RWPE1 (cell line): ENCODE data around the gene THBD.

ENCODE experiments used
- CTCF ChIA-PET: fragments of 350-600 bp; sonication (Branson Sonifier 250); formaldehyde crosslinking; extraction: SDS; loops from one replicate; lab custom pipeline; 2021; lab: Yijun Ruan, JAX
- POLR2A ChIA-PET: fragments of 400-600 bp; formaldehyde crosslinking; extraction: SDS; loops from one replicate; lab custom pipeline; 2020; ENCODE audit warnings: antibody characterized with exemption; ENCODE audit not compliant: low non-redundant PET; lab: Yijun Ruan, JAX
- DNase-seq: peaks from one replicate; pipeline ENCODE4 v3.0.0; 2012; ENCODE audit warnings: low spot score
- H3K27ac ChIP-seq: fragments of 450-650 bp; 2 replicates; pipeline ENCODE4 v1.5.1; 2017
- TF ChIP-seq, protein P1 (sequence below): fragments of 450-650 bp; conservative IDR thresholded peaks from 2 replicates; pipeline ENCODE4 v1.5.1; 2017; ENCODE audit warnings: low read depth, mild to moderate bottlenecking

The THBD gene

DNA sequence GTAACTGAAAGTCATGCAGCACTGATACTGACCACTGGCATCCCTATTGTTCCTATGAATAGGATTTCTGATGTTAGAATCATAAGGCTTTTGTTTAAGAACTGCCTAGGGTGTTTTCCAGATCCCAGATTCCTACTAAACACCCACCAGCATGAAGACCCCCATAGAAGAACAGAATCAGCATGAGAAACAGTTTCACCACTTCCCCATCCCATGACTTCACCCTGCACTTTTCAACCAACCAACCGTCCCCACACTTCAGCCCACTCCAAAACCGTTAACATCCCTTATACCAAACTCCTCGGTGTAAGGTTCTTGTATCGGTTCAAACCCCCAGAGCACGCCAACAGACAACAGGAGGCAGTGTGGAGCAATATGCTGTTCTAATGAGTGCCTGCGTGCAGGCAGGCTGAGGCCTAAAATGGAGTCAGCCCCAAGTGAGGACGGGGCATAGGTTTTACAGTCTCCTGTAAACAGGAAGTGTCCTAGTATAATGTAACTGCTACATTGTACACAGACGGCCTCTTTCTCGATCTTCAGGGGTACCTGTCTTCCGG lies 25.8 kb downstream of the THBD start:
- CTCF ChIA-PET, result no interaction called here
- no peak for DNase-seq
- TF ChIP-seq, protein P1, sequence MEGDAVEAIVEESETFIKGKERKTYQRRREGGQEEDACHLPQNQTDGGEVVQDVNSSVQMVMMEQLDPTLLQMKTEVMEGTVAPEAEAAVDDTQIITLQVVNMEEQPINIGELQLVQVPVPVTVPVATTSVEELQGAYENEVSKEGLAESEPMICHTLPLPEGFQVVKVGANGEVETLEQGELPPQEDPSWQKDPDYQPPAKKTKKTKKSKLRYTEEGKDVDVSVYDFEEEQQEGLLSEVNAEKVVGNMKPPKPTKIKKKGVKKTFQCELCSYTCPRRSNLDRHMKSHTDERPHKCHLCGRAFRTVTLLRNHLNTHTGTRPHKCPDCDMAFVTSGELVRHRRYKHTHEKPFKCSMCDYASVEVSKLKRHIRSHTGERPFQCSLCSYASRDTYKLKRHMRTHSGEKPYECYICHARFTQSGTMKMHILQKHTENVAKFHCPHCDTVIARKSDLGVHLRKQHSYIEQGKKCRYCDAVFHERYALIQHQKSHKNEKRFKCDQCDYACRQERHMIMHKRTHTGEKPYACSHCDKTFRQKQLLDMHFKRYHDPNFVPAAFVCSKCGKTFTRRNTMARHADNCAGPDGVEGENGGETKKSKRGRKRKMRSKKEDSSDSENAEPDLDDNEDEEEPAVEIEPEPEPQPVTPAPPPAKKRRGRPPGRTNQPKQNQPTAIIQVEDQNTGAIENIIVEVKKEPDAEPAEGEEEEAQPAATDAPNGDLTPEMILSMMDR, result no peak
- POLR2A ChIA-PET, result no interaction called here
- H3K27ac ChIP-seq, result no peak overlapping the region

DNA sequence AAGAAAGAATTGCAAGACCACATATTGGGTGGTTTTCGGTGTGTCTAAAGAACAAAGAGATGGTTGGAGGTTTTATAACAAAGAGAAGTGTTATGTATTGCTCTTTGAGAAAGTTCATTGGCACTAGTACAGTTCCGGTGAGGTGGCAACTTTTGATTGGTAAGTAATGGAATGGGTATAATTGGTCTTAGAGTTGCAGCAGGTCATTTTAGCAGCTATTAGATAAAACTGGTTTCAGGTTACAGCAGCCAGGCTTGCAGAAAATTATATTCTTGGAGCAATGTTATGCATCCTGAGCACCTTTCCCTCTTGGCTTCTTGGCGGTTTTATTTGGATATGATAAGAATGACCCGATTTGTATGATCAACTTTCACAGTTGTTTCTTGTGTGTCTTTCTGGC lies 26.6 kb downstream of the THBD start:
- TF ChIP-seq, protein P1, result no peak
- no peak for DNase-seq
- ChIA-PET CTCF (no interaction called here), POLR2A (no interaction called here)
- no peak overlapping the region for H3K27ac ChIP-seq

DNA sequence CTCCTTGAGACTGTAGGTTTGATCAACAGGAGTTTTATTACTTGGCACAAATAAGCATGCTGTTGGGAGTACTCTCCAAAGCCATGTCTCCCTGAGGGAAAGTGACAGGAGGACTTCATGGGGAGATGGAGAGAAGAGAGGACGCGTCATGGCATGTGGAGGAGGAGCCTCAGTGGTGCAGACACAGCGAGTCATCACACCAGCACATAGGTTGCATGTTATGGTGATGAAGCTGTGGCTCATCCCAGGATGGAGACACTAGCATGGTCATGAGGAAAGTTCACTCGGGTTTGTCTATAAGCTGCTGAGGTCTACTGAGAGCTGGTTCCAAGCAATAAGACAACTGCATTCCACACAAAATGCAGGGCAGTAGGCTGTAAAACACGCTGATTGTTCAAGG lies 27.5 kb downstream of the THBD start:
- no peak overlapping the region for H3K27ac ChIP-seq
- TF ChIP-seq, protein P1, result no peak
- ChIA-PET POLR2A (no interaction called here), CTCF (no interaction called here)
- DNase-seq, result peak; percentile 32

DNA sequence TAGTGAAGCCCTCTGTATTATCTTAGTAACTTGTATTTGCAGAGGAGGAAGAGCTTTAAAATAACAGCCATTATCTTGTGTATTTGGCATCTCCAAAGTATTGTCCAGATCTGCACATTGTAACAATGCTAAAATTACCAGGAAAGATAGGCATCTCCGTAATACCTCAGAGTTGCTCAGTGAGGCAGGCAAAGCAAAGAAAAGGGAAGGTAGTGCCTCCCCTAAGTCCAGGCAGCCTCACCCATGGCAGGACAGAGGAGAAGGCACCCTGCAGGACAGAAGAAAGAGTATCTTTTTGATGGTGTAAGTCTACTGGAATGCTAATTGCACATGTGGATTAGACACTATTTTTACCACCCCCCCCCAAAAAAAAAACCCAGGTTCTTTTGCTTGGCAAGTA lies 27.9 kb downstream of the THBD start:
- POLR2A ChIA-PET, result no interaction called here
- TF ChIP-seq, protein P1, result no peak
- no peak overlapping the region for H3K27ac ChIP-seq
- CTCF ChIA-PET, result no interaction called here
- no peak for DNase-seq

DNA sequence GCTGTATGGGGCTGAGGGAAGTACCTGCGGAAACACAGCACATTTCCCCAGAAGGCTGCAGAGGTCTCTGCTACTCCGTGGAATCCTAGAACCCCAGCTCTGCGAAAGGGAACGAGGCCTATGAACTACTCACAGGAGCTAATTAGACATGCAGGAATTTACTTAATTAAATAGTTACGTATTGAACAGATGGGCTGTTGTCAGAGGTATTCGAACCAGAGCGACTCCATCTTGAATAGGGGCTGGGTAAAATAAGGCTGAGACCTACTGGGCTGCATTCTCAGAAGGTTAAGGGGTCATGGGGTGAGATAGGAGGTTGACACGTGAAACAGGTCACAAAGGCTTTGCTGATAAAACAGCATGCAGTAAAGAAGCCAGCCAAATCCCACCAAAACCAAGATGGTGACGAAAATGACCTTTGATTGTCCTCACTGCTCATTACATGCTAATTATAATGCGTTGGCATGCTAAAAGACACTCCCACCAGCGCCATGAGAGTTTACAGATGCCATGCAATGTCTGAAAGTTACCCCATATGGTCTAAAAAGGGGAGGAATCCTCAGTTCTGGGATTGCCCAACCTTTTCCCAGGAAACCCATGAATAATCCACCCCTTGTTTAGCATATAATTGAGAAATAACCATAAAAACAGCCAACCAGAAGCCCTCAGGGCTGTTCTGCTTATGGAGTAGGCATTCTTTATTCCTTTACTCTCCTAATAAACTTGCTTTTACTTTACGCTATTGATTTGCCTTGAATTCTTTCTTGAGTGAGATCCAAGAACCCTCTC lies 29.0 kb downstream of the THBD start:
- DNase-seq, result no peak
- ChIA-PET POLR2A (no interaction called here), CTCF (no interaction called here)
- TF ChIP-seq, protein P1, result no peak
- H3K27ac ChIP-seq, result no peak overlapping the region

DNA sequence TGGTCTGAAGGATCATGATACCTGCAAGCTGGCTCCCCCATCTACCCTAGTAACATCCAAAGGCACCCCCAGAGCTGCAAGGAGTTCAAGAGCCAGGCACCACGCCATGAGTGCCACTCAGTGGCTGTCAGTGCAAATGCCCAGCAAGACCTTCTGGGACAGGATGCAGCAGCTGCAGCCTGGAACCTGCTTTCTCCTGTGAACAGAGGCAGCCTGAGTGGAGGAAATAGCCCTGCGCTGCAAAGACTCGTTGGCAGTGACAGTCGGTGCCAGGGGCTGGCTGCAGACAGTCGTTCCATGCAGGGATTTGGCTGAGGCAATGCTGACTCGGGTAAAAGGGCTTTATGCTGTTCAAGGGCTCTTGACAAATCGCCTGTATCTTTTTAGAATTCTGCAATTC lies 30.1 kb downstream of the THBD start:
- ChIA-PET CTCF (no interaction called here), POLR2A (no interaction called here)
- DNase-seq, result no peak
- no peak overlapping the region for H3K27ac ChIP-seq
- TF ChIP-seq, protein P1, result no peak
